ENCODE data around the gene STMN1.

DNA sequence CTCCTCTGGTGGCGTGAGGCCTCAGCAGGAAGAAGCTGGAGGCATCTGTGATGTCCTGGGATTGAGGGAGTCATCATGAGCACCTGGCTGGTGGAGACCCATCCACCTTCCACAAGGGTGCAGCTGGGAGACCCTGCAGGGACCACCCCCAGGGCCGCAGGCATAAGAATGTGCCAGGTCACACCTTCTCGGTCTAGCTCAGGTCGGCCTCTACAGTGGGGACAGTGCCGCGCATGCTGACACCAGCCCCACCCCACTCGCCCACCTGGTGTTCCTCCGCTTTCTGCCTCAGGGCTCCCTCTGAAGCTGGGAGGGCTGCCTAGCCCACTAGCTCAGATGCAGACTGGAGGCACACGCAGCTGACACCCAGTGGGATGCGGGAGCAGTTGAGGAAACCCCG is 25.0 kb downstream of the STMN1 start:
- no peak for TF ChIP-seq POLR2AphosphoS5 (IDR thresholded peaks at IDR 0.05)
- no peak for TF ChIP-seq CTCF (IDR thresholded peaks at IDR 0.05 in 8 of 11, conservative IDR thresholded peaks at IDR 0.05 in 3 of 11)
